GM18867 (cell line): Measurements from ENCODE around the gene NFIA.

Experiments used
- ATAC-seq: cut with Tn5 transposase; IDR thresholded peaks from one replicate; pipeline ENCODE4 v1.9.1; 2021; ENCODE audit warnings: mild to moderate bottlenecking, moderate library complexity; ENCODE audit not compliant: unreplicated experiment

Gene NFIA

DNA sequence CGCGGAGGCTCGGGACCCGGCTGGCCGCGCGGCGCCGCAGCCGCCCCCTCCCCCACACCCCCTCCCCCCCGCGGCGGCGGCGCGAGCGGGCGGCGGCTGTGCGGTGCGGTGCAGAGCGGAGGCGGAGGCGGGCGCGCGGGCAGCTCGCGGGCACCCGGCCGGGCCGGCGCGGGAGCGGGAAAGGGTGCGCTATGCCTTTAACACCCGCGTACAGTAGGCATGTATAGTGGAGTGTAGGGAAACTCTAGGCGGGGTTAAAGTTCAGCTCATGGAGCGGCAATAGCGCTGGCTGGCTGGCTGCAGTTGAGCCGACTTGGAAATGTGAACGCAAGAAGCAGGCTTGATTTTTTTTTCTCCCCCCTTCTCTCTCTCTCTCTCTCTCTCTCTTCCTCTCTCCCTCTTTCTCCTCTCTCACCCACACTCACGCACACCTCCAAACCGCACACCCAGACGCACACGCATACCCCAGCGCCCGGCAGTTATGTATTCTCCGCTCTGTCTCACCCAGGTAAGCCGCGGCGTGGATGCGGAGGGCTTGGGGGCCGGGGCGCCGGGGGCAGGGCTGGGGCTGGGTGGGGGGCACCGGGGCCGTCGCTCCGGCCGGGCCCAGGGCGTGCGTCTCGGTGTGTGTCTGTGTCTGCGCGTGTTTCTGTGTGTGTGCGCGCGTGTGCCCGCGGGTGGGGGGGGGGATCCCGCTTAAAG lies at the start of gene NFIA:
Gene NFIA, plus strand, starts transcription at position 251 of the 702 bp plus-strand sequence.
- no peak for ATAC-seq

DNA sequence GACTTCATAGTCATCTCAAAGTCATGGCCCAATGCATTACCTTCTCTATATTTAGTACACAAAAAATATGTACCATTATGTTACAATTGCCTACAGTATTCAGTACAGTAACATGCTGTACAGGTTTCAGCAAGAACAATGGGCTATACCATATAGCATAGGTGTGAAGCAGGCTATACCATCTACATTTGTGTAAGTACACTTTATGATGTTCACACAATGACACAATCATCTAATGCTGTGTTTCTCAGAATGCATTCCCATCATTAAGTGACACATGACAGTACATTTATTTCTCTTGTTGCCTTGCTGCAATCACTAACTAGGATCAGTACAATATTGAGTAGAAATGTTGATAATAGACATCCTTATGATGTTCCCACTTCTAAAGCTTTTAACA lies 46.5 kb upstream of the NFIA start:
- no peak for ATAC-seq

DNA sequence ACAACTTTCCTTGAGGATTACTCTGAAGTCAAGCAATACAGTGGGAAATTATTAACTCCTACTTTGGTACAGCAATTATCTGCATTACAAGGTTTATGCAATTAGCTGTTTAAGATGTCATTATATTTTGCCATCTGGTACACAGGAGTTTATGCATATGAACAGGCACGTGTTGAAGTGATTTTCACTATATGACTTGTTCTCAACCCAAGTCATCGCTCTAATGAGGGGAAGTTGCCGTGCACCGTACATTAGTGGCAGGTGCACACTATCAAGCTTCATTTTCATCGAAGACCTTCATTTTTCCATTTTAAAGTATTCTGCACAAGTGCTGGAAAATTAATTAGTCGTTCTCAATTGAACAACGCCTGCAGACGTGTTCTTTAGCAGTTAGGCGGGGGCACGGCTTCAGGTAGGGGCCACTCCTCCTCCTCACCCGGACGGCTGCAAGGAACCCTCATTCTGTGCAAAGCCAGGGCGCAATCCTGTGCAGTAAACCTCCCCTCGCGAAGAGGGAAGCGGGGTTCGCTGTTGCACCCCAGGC lies 39.8 kb upstream of the NFIA start:
- ATAC-seq = no peak

DNA sequence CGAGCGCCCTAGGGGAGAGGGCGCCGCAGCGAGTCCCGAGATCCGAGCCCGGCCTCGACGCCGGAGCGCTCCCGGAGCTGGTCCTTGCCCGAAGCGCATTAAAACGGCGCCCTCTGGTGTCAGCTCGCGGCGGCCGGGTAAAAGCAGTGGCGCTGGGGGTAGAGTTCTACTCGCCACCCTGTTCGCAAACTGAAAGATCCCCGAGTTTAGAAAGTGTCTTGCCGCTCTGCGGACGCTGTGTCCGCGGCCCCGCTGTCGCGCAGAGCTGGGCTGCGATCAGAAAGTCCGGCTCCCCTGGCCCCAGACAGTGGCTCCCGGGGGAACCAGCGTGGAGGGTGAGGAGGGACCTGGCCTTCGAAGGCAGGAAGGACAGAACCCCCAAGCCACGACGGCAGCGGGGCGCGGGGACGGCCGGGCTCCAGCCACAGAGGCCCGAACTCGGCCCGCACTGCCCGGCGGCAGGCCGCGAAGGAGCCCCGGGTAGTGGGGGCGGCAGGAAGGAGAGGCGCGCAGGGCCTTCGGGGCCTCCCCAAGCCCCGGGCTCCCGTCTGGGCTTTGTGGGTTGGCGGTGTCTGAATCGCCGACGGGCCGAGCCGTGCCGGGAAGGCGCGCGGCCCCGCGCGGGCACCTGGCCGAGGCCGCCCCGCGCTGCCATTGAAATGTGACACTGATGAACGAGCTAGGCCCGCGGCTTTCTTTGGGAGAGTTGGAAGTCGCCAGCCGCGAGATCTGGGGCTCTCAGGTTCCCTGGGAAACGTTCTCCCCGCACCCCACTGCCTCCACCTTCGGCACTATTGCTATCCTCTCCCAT lies 39.1 kb upstream of the NFIA start:
- ATAC-seq = peak; percentile 70

DNA sequence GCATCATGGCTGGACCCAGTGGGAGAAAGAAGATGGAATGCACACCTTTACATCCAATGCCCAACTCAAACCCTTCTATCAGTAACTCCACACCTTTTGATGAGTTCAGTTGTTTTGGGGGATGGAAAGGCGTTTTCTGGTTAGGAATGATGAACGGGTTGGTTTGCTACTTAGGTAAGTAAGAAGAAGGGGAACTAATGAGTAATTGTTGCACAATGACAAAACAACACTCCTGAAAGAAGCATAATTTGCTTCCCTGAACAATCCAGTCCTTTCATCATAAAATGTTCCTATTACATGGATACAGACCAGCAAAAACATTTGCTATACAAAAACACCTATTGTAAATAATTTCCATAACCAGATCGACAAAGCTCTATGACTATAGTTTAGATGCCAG lies 35.9 kb upstream of the NFIA start:
- no peak for ATAC-seq

DNA sequence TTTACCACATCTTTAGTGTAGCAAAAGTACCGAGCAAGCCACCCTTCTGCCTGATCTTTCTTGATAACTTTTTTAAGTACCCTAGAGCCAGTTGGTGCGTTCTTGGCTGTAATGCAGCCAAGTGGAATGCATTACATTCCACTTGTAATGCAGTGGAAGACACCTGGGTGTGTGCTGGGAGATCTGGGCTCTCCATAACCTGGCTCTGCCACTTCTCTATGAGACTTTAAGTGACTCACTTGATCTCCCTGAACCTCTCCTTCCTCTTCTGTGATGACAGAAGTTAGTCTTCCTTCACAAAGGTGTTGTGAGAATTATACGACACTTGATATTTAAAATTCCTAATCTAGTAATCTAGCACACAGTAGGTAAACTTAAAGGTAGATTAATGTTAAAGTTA lies 35.3 kb upstream of the NFIA start:
- ATAC-seq = no peak

DNA sequence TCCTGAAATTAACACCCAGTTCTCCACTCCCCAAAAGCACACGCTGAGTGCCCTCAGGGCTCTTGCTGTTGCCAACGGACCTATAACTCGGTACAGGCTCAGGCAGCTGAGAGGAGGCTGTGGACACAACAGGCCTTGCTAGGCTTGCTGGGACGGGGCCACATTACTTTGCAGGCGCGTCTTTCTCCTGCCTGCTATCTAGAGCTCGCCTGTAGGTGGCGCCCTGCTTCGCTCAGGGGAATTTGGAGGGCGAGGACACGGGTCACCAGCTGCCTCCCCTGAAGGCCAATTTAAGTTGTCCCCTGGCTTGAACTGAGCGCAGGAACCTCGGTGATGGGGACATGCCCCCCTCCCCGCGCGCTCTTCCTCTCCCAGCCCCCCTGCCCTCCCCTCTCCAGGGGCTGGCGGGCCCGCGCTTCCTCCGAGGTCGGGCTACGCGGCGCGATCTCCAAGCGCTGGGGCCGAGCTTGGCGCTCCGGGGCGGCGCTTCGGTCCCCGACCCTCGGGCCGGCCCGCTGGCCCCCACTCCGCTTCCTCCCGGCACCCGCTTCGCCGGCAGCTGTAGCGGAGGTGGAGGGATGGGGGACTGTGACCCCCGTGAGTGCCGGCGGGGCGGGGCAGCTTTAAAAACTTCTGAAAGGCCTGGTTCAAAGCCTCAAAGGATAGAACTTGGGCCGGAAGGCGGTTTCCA lies 32.4 kb upstream of the NFIA start:
- peak; percentile 85 for ATAC-seq

DNA sequence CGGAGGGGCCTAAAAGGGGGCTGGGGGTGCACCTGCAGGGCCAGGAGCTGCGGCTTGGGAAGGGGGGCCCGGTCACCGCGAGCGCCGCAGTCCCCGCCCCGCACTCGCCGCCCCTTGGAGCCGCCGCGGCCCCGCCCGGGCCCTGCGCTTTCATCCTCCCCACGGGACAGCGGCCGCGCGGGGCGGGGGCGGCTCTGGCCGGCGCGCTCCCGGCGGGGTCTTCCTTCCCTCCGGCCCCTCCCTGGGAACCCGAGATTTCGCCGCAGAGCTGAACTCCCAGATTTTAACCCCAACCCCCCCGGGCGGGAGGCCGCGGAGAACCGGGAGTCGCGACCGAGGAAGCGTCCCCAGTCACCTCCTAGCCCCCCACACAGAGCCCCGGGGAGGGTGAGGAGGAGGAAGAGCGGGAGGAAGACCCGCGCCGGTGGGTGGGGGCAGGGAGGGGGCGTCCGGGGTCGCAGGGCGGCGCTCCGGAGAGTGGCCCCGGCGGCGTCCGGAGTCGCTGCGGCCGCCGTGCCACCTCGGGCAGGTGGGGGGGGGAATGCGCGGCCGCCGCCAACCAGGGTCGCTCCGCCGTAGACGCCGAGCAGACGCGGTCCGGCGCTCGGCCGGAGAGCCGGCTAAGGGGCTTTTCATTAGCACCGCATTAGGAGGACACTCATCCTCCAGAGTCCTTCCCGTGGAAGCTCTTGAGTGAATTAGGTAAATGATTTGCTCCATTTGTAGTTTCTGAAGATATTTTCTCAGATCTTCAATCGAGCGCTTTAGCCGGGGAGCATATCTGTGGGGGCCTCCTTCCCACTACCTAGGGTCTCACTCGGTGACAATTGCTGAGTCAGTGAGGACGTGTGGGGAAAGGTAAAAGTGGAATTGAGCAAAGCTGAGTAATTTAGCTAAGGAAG lies 31.6 kb upstream of the NFIA start:
- ATAC-seq = peak; percentile 25

DNA sequence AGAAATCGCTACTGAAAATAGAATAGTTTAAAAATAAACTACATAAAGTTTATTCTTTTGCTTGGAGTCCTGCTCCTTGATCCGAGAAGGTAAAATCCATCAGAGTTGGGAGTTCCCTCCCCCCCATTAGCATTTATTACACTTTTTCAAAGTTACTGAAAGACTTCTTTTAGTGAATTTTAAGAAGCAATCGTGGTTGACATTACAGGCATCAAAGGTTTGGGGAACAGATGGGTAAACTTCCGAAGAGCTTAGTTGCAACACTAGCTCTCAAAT lies 31.0 kb upstream of the NFIA start:
- no peak for ATAC-seq

DNA sequence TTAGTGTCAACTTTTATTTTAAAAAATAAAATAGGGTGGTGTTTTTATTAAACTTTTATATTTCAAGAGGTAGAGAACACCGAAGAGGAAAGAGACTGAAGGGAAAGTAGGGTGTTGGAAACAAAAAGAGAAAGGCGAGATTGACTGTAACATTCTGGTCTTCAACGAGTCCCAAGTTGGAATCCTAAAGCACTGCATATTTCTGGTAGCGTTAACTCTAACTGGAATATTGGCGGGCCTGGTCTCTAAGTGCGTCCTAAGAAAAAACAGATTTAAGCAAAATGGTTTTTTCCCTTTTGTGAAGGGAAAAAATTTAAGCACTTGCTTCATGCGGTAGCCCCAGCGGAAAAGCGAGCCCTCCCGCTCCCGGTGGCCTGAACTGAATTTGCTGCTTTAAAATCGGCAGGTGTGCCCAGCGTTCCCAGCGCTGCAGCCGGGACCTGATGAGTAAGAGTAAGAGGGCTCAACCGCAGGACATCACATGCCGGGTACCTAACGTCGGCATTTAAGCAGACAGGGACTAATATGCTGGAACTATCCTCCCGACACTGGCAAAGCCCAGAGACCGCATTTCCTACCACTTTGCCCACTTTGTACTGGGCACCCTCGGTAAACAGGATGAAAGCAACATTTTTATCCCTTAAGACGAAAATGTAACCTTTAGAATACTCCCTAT lies 30.5 kb upstream of the NFIA start:
- ATAC-seq = no peak

DNA sequence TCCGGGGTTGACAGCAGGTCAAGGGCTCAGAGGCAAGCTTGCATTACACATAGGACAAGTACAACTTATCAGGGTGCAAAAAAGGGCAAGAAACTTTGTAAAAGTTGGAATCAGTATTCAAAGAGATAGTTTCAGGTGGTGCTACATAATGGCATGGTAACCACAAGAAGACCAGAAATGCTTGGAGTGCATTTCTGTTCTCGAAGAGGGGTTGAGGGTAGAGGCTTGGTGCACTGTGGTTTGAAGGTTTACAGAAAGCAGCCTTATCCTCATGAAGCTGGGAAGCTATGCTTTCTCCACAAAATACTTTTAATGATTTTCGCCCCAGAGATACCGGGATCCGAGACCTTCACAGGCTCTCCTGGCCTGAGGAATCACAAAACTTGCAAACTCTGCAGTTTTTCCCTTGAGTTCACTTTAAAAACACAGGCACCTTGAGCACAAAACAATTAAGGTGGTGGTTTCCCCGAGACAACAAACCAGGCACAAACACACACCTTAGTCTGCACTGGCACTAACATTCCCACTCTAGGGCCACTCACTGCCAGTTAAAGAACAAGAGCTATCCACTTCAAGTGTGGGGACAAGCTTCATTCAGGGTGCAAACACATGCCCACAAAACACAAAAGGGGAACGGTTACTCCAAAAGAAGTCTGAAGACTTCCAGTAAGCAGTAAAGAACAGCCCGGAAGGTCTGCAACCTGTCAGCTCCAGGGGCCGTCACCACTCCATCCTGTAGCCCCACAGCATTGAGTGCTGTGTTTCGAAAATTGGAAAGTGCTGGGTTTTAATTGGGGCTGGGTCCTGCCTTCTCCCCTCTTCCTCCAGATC lies 29.8 kb upstream of the NFIA start:
- ATAC-seq = no peak

DNA sequence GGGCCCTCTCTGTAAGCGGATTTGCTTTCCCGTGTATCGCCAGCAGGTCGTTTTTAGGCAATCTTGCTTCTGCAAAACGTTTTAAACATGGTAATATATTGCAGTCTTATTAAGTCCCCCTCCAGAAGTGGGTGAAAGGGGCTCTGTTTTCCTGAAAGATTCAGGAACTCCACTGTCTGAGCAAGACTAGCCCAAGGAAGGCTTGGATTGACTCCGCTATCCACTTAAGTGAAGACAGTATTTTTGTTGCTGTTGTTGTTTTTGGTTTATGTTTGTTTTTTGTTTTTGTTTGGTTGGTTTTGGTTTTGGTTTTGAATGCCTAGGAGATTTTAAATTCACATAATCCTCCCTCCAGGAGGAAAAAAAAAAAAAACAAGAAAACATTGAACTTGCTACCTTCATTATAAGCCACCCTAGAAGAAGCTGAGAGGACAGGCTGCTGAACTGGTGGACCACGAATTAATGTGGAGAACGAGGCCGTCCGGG lies 29.1 kb upstream of the NFIA start:
- no peak for ATAC-seq

DNA sequence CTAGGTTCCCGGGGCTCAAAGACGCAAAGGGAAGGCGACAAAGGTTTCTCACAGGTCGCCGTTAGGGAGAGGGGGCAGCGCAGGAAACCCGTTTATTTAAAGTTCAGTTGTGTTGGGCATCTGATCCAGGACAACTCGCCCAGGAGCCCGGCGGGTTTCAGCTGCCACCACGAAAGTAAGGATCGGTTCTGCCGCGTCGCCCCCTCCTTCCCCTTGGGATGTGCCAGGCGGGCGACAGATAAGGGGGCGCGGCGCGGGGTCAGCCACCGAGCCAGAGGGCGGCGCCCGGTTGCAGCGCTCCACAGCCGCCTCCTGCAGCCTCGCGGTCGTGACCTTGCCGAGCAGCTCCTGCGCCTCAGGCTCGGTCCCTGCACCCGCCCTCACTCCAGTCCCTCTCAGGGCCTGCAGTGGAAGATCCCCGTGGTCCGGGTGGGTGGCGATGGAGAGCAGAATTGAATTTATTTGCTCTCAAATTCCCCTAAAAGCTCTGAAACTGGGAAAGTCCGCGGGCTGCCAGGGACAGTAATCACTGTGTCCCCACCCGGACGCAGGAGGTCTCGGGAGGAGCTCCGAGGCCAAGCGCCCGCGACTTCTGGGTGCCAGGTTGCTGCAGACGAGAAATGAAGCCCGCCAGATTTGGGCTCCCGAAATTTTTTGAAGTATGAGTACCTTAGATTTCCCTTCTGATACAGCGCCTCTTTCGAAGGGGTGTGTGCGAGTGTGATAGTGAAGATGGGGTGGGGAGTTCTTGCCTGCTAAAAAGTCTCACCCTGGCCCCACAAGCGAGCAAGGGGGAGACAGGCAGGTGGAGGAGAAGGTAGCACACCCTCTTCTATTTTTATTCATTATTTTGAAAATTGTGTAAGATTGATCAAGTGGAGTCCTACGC lies 28.4 kb upstream of the NFIA start:
- ATAC-seq = no peak

DNA sequence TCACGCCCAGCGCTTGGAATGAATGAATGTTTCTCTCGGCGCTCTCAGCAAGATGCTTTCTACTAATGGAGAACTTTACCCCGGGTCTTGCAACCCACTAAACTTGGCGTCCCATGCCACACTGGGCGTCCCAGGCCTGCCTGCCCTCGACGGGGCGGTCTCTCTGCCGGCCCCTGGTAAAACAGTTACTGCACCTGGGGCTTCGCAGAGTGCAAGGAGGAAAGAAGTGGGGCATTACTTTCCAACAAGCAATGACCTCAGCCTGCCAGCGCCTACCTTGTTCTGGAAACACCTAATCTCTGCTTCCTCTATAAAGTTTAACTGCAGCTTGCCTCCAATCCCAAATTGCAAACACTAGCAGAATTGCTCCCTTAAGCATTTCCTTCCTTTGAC lies 27.8 kb upstream of the NFIA start:
- no peak for ATAC-seq

DNA sequence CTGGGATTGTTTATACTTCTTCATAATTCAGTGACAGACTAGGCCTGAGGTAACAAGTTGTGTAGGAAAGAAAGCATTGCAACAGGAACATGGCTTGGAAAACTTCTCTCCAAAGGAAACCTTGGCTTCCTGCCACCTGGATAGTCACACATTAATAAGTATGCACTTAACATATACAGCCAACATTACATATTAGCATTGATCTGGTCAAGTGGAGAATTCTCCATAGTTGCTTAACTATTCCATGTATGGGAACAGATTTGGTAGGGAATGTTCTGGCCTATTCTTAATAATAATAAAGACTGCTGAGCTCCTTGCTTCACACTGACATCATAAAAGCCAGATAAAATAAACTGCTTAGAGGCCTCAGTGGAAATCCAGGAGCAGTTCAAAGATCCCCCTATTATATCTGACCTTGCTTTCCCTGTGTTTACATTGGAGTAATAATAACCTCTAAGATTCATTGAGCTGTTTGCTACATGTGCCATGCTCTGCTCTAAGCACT lies 27.2 kb upstream of the NFIA start:
- ATAC-seq = no peak

DNA sequence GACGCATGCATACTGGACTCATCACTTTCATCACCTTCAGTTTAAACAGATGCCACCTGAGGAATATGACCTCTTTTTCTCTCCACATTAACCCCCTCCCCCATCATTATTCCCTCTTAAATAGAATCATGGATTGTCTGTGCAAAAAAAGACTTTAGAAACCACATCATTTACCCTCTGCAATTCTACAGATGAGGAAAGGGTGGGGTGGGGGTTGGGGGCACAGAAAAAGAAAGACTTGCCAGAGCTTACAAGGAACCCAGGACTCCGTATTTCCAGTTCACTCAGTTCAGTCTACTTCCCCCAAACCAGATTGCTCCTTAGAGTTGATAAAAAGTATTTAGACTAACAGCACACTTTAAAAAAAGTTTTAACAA lies 26.2 kb upstream of the NFIA start:
- ATAC-seq = no peak

DNA sequence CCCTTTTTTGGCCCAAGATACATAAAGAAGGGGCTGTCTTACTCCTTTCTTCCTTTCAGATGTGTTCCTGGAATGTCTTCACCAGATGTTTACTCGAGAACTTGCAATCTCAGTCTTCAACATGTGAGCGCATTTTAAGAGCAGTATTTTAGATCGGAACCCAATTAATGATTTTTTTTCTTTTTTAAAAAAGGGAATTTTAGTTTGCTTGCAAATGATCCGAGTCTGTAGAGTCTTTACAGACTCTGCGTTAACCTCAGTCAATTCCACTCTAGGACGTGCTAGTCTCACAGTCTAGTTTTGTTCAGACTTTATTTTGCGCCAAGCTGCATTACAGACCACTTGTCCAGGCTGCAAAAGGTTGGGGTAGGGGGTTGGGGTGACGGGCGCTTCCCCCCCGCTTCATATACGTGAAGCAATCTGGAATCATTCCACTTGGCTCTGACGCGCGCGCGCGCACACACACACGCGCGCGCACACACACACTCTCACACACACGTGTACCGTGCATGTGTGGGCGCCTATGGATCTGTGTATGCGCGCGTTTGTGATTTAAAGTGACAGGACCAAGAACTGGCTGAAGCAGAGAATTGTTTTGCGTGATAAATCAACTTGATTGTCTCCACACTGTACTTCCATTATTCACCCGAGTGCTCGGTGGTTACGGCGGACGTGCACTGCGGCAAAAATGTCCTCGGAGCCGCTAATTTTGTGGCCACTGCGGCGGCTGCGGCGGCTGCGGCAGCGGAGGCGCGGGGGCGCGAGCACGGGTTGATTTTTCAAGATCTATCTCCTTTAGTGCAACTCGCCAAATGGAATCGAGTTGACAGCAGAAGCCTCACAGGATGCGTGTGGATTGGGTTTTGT lies 25.6 kb upstream of the NFIA start:
- ATAC-seq = no peak
